GM23338 (cell line): Measurements from ENCODE around the gene RNF157.

Experiments
- EZH2 ChIP-seq: fragments of 200-600 bp; sonication (generic); IDR thresholded peaks from one replicate; pipeline ENCODE4 v1.8.0; 2017; ENCODE audit warnings: antibody characterized with exemption, mild to moderate bottlenecking, low read depth; ENCODE audit not compliant: unreplicated experiment
- POLR2AphosphoS5 ChIP-seq: IDR thresholded peaks from 2 replicates; pipeline ENCODE4 v1.6.1; 2016; ENCODE audit warnings: antibody characterized with exemption, low read depth
- TF ChIP-seq, protein P1 (sequence below), 2 experiments: fragments of 200-600 bp in 1 of 2; sonication (generic) in 1 of 2; conservative IDR thresholded peaks; 2 replicates each; pipeline versions ENCODE4 v1.5.1 to v1.6.1; 2016 to 2017; ENCODE audit warnings: antibody characterized with exemption in 2 of 2, low read depth in 2 of 2, mild to moderate bottlenecking in 2 of 2, moderate library complexity in 1 of 2

DNA sequence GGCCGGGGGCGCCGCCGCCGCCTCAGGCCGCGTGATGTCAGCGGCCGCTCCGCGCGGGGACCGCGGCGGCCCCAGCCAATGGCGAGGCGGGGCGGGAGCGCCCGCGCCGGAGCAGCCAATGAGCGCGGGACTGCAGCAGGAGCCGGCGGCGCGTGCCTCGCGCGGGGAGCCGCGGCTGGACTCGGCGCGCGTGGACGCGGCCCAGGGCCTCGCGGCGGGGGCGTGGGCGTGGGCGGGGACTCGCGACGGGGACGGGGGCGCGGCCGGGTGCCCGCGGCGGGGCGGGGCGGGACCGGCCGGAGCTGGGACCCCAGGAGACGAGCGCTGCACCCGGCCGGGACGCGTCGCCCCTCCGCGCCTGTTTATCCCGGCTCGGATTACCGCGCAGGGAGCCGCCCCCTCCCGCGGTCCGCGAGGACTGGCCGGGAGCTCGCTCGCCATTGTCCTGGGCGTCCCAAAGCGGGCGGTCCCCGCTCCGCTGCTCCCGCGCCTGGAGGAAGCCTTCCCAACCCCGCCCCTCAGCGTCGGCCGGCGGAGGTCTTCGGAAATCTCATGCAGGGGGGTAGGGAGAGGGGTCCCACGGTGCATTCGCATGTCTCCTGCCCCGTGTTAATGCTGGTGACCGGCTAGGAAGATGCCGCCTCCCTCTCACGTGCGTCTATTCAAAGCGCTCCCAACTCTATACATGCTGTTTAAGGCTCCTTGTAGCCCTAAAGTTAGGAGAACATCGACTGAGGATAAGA lies at the start of gene RNF157:
- TF ChIP-seq, protein P1, sequence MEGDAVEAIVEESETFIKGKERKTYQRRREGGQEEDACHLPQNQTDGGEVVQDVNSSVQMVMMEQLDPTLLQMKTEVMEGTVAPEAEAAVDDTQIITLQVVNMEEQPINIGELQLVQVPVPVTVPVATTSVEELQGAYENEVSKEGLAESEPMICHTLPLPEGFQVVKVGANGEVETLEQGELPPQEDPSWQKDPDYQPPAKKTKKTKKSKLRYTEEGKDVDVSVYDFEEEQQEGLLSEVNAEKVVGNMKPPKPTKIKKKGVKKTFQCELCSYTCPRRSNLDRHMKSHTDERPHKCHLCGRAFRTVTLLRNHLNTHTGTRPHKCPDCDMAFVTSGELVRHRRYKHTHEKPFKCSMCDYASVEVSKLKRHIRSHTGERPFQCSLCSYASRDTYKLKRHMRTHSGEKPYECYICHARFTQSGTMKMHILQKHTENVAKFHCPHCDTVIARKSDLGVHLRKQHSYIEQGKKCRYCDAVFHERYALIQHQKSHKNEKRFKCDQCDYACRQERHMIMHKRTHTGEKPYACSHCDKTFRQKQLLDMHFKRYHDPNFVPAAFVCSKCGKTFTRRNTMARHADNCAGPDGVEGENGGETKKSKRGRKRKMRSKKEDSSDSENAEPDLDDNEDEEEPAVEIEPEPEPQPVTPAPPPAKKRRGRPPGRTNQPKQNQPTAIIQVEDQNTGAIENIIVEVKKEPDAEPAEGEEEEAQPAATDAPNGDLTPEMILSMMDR (conservative IDR thresholded peaks at IDR 0.05; ENCODE audit: low read depth in 2 of 2): no peak
- TF ChIP-seq POLR2AphosphoS5: peak; percentile 60
- TF ChIP-seq EZH2: peak; percentile 47
